SH-SY5Y (cell line): Measurements from ENCODE around the gene SETBP1.

Experiments used
- GATA2 ChIP-seq: IDR thresholded peaks from 2 replicates; pipeline ENCODE4 v1.6.1; 2011; ENCODE audit warnings: mild to moderate bottlenecking, low read depth, low read length
- GATA3 ChIP-seq: IDR thresholded peaks from 2 replicates; pipeline ENCODE4 v1.6.1; 2011; ENCODE audit warnings: low read depth, mild to moderate bottlenecking, low read length, moderate library complexity

Gene SETBP1

DNA sequence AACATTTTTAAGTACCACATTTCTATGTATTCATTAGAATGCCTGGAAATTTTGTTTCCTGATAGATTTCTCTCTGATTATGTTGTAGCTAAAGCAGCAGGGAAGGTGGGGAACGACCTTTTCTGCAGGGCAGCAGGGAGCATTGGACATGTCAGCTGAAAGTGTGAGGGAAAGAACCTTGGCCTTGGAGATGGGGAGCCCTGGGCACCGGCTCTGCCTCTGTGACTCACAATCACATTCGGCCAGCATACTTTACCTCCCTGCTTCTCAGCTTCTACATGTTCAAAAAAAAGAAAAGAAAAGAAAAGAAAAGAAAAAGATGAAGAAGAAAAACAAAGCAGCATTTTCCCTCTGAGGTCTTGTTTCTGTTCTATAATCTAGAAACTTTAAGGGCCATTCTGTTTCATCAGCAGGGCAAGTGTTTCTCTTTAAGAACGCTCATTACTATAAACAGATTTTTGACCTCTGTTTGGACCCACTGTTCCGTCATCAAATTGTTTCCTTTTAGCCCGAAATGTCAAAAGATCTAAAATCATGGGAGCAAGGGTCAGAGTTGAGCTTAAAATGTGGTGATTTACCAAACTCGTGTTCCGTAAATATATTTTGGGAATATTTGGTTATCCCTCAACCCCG lies 27.9 kb downstream of the SETBP1 start:
- TF ChIP-seq GATA2: no peak
- TF ChIP-seq GATA3: no peak

DNA sequence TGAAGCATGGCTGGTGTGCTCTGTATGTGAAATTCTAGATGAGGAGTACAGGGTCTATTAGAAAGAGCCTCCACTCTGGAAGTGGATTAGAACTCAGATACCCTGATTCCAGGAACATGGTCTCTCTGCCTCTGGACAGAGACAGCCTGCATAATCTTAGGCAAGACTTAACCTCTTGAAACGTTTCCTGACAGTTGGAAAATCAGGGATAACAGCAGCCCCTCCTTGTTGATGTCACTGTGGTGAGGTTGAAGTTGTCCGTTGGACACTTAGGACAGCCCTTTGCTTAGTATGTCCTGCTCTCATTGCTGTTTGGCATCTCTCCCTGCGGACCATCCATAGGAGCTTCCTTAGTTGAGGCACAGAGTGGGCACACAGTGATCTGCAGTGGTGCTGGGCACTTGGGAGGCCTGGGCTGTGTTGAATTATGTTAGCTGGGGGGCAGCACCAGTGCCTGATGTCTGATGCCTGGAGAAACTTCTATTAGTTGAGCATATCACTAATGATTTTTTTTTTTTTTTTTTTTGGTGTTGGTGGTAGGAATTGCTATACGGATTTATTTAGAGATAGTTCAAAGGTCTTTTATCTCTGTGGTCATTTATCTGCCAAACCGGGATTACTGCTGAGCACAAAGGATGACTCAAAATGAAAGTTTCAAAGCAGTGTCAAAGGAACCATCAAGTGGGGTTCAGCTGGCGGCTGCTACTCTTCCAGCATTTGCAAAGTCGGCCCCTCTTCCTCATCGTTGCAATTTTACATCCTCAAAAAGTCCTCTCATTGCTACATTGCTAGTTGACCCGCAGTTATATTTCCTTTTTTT lies 28.8 kb downstream of the SETBP1 start:
- TF ChIP-seq GATA2 (no peak), GATA3 (no peak)

DNA sequence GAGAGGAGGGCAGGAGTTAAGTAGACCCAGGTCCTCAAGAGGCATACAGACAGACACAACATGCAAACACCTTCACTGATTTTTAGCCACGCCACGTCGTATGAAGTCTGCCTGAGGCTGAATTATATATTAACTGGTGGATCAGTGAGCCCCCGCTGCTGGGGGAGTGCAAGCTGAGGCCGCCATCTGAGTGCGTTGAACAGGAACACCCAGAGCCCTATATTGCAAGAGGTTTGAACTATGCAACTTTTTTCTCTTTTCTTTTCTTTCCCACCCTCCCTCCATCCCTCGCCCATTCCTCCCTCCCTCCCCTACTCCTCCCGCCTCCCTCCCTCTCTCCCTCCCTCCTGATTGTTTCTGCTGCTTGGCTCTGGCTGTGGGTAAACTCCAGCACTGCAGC lies 30.2 kb downstream of the SETBP1 start:
- TF ChIP-seq GATA3: no peak
- TF ChIP-seq GATA2: no peak

DNA sequence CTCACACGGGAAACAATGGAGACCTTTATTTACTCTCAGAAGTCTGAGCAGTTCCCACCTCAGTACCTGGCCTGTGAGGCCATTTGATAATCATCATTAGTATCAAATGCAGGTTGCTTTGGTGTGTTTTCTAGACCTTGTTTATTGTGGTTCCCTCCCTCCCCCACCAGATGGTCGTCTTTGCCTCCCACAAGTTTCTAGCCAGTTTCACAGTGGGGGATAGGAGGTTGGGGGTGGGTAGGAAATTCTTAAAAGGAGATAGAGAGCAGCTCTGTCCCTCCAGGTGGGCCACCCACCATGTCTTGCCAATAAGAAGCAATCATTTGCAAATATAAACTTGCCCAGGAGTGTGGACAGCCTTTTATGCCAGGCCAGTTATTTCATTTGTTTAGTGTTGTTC lies 31.3 kb downstream of the SETBP1 start:
- no peak for TF ChIP-seq GATA3
- no peak for TF ChIP-seq GATA2

DNA sequence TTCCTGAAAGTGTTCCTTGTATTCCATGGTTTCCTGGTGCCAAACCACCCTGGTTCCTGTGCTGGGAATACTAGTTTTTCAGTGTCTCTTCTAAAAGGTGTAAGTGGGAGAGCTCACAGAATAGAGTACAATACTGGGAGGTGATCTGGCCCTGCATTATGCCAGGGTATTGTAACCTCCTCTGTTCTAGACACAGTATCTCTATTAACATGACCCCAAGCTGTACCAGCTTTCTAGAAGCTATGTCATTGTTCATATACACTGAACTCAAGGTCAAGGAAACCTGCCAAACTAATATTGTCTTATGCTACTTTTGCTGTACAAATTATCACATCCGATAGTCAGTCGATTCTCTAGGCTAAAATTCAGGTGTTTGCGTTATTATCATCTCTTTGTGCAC lies 32.7 kb downstream of the SETBP1 start:
- TF ChIP-seq GATA2 (no peak), GATA3 (no peak)

DNA sequence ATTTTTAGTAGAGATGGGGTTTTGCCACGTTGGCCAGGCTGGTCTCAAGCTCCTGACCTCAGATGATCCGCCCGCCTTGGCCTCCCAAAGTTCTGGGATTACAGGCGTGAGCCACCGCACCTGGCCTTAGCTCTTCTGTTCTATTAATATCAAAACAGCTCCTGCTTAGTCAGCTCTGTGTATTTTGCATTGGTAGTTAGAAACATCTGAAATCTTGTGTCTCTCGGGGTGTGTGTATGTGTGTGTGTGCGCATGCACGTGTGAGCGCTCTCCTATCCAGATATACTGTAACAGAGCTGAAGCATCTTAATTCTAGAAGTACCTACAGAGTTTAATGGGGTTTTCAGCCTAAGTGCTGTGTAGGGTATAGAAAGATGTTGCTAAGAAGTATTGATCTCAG lies 33.7 kb downstream of the SETBP1 start:
- TF ChIP-seq GATA2 (no peak), GATA3 (no peak)

DNA sequence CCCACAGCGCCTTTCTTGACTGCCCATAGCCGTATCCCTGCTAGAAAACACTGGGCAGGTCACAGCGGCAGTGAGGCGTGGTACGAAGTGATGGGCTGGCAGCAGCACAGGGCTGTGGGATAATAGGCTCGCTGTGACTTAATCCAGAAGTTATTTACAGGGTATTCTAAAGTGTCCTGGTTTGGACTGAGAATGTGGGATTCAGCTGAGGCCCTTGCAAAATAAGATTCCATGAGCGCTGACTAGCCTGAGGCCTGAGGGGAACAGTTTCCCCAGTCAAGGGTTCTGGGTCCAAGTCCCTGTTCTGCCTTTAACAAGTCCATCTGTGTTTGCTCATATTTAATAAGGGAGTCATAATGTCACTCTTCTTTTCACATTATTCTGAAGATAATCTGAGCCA lies 34.6 kb downstream of the SETBP1 start:
- TF ChIP-seq GATA3 (no peak), GATA2 (no peak)

DNA sequence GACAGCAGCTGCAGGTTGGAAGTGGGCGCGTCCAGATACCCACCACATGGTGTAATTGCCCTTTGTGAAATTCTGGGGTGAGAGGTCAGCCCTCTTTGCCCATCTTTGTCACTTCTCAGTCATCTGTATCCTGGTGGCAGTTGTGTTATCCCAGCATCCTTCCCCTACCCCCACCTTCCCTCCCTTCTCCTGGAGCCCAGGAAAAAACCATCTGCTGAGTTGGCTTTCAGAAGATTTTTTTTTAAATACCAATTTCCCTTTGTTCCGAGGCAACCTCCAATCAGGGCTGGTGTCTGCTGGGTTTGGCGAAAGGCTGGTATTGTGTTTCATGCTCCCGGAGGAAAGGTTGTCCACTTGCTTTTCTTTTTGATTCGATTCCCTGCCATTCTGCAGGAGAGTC lies 35.2 kb downstream of the SETBP1 start:
- TF ChIP-seq GATA2 (no peak), GATA3 (no peak)

DNA sequence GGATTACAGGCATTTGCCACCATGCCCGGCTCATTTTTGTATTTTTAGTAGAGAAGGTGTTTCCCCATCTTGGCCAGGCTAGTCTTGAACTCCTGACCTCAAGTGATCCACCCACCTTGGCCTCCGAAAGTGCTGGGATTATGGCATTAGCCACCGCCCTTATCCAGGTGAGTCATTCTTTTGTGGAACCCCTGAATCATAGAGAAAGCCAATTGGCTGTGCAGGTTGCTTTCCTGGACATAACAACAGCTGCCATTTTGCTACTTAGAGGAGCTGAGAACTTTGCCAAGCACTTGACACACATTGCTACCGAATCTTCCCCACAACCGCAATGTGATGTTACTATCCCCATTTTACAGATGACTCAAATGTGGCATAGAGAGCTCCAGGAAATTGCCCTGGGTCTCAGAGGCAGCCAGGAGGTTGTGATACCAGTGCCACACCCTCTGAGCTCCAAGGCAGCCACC lies 36.0 kb downstream of the SETBP1 start:
- TF ChIP-seq GATA3: no peak
- TF ChIP-seq GATA2: no peak

DNA sequence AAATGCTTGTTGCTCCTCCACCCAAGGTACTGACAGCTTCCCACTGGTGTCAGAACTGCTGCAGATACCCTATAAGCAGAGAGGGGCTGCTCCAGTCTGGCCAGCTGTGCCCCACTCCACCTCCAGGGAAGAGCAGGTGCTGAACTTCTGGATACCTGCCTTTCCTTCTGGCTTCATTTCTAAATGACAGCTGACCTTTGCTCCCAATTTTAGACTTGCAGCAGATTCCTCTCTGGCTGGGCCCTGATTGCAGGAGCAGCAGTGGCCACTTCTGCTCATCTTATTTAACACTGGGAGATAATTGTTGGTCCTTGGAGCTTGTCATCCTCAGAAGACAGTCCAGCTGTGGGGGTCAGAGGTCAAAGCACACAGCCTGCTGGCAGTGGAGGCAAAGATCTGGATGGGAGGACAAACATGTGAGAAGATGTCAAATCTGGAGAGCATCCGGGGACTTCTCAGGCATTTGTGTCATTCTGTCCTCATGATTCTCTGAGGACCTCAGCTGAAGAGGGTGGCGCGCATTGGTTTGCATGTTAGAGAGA lies 38.9 kb downstream of the SETBP1 start:
- no peak for TF ChIP-seq GATA3

DNA sequence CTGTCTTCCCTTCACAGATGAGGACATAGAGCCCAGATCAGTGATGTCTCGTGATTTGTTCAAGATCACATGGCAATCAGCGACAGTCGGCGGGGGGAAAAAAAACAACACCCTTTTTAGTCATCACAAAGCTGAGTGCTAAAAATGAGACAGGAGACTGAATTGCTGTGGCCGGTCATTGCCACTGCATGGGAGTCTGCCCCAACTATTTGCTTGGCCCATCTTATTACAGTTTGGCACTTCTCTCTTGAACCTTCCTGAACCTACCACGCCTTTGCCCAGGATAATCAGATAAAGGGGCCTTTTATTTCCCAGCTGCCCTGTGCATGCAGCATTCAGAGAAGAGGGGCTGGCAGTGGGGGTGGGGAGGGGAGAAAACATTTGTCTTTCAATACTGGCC lies 42.7 kb downstream of the SETBP1 start:
- TF ChIP-seq GATA3 (no peak), GATA2 (no peak)

DNA sequence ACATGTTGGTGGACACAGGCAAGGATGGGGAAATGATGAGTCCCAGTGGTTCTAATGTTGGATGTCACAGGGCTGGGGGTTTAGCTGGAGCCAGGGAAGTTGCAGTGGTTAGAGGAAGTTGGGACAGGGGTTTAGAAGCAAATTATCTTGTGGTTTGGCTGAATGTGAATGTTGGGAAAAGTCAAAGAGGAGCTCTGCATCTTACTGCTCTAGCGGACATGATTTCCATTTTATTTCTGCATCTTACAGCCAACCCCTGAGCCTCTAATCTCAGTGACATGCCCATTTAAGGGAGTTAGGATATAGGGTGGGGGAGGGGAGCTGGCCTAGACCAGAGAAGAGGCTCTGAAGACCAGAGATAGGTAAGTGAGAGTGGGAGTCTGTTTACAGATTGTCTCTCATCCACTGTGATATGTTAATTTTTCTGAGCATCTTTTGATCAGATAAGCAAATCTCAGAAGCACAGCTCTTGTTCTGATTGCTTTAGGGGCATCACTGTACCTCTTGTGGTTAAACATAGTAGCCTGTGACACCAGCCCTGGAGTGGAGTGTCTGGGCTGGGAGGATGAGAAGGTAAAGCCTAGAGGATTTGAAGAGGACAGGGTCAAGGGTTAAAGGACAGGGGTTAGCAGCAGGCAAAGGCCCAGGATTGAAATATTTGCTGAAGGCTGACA lies 43.6 kb downstream of the SETBP1 start:
- TF ChIP-seq GATA2 (no peak), GATA3 (no peak)

DNA sequence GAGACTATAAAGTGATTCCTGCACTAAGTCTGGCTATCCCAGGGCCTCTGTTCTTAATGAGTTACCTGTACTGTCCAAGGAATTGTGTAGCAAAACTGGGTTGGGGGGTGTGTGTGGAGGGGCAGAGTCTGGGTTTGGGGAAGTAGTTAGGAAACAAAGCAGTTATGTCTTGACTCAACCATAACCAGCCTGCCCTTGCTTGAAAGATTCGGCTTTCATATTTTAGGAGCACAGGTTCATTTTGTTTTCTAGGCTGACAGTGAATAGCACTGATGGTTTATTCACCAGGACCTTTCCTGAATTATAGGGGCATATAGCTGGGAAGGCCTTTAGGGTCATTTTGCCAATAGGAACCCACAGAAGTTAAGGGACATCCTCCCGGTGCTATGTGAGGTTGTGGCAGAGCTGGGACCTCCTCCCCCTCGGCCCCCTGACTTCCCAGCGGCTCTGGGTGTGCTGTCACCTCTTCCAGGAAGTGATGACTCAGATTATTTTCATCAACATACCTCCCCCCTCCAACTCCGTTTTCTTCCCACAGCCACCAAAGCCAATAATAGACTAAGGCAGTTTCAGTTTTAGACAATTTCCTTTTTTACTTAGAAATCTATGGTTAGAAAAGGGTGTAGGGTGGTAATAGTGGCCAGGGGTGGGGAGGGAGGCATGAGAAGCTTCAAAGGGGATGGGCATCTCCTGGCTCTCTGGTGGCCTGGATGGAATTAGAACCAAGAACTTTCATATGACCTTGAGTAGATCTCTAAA lies 44.8 kb downstream of the SETBP1 start:
- TF ChIP-seq GATA3 (no peak), GATA2 (no peak)

DNA sequence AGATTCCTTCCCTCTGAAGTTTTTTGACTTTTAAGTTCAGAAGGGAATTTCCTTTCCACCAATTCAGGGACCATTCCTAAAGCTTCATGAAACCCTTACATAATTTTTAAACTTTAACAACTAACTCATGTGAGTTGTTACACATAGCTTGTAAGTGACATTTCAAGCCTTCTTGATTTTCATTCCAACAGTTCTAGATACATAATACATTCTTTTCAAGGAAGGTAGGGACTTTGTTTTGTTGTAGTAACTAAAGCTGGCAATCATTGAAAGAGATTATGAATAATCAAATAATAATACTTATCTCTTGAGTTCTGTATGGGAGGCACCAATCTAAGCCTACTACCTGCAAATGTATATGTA lies 45.4 kb downstream of the SETBP1 start:
- no peak for TF ChIP-seq GATA2
- no peak for TF ChIP-seq GATA3
